Measurements from ENCODE around the gene DPPA3.
"Not testable (repeated sequence)": the region's sequence is repeated elsewhere in the genome, so short reads cannot be mapped to it uniquely, and the experiment has no call there.

GRCh38 chr12:7730984-7731383 is 19.8 kb downstream of the DPPA3 start:
- not testable (repeated sequence) for TF ChIP-seq CTCF, POLR2A (IDR thresholded peaks at IDR 0.05)

Data from thyroid gland (tissue), 4 donors.